Neural cell (in vitro differentiated cells): ENCODE measurements around the gene JAGN1.

Source experiments
- CTCF ChIP-seq: fragments of 450-650 bp; IDR thresholded peaks from 2 replicates; pipeline ENCODE4 v1.5.1; 2014; ENCODE audit warnings: antibody characterized with exemption, mild to moderate bottlenecking, moderate library complexity; ENCODE audit not compliant: poor library complexity, severe bottlenecking
- POLR2AphosphoS5 ChIP-seq: IDR thresholded peaks from 2 replicates; pipeline ENCODE4 v1.6.1; 2012
- REST ChIP-seq: IDR thresholded peaks from 2 replicates; pipeline ENCODE4 v1.6.1; 2012; ENCODE audit warnings: borderline replicate concordance

- TF ChIP-seq POLR2AphosphoS5 (no peak), REST (no peak), CTCF (no peak)
Measured at GRCh38 chr3:9863058-9863772, 27.2 kb upstream of the JAGN1 start.
